Tibial nerve (tissue), 4 donors: ENCODE results near the gene FIGNL1. TPM values are rescaled to one million over a fixed set of nuclear protein-coding genes. Genes with fewer than 3 reads are reported as not detected.

Experiments used
- DNase-seq, 2 donors: peaks; one replicate each; pipeline ENCODE4 v3.0.0-alpha.2; 2019; ENCODE audit warnings: low spot score in 2 of 2
- H3K27ac ChIP-seq, 4 donors: fragments of 200-600 bp; sonication (generic) in 3 of 4; one replicate each; pipeline ENCODE4 v1.5.1; 2017 to 2019; ENCODE audit warnings: mild to moderate bottlenecking in 1 of 4
- H3K27me3 ChIP-seq, 2 donors: fragments of 200-600 bp; sonication (generic) in 1 of 2; one replicate each; pipeline versions ENCODE4 v1.5.1 to v1.6.0; 2017 to 2019
- H3K36me3 ChIP-seq, 3 donors: fragments of 200-600 bp; sonication (generic); one replicate each; pipeline ENCODE4 v1.5.1; 2018 to 2019
- H3K4me1 ChIP-seq, 4 donors: fragments of 200-600 bp; sonication (generic) in 3 of 4; one replicate each; pipeline ENCODE4 v1.5.1; 2017 to 2019
- H3K4me3 ChIP-seq, 4 donors: fragments of 200-600 bp; sonication (generic) in 3 of 4; one replicate each; pipeline ENCODE4 v1.5.1; 2017 to 2019; ENCODE audit warnings: mild to moderate bottlenecking in 1 of 4, moderate library complexity in 1 of 4
- H3K9me3 ChIP-seq, 4 donors: fragments of 200-600 bp; sonication (generic) in 3 of 4; one replicate each; pipeline ENCODE4 v1.5.1; 2017 to 2019
- EP300 ChIP-seq, 2 donors: sonication (generic); formaldehyde crosslinking; IDR thresholded peaks; one replicate each; pipeline ENCODE4 v1.6.1; 2017; ENCODE audit warnings: antibody characterized with exemption in 2 of 2, mild to moderate bottlenecking in 1 of 2
- POLR2A ChIP-seq, 2 donors: fragments of 450-650 bp; IDR thresholded peaks; one replicate each; pipeline ENCODE4 v1.6.1; 2017; ENCODE audit warnings: antibody characterized with exemption in 2 of 2, mild to moderate bottlenecking in 2 of 2, moderate library complexity in 2 of 2
- WGBS, 2 donors: methylation state at CpG; one replicate each; pipeline ENCODE4 v1.1.5; 2018; 5-methylcytosine and 5-hydroxymethylcytosine counted together
- total RNA-seq, 4 donors: library from RNA; depleted of rRNA; stranded (reverse); fragments of >200 nt; gene quantifications; one replicate each; pipeline ENCODE4 v1.1.0, GENCODE V29; 2016
- TF ChIP-seq, protein P1 (sequence below), 5 experiments: fragments of 200-600 bp in 3 of 5; fragments of 450-650 bp in 2 of 5; sonication (generic) in 3 of 5; IDR thresholded peaks; one replicate each; pipeline ENCODE4 v1.5.1; 2016 to 2019; ENCODE audit warnings: antibody characterized with exemption in 5 of 5, mild to moderate bottlenecking in 3 of 5, moderate library complexity in 2 of 5

The FIGNL1 gene
- total RNA-seq, 4 donors from 2014 or later: 4.6 to 9.6 (median 6.6) TPM

DNA sequence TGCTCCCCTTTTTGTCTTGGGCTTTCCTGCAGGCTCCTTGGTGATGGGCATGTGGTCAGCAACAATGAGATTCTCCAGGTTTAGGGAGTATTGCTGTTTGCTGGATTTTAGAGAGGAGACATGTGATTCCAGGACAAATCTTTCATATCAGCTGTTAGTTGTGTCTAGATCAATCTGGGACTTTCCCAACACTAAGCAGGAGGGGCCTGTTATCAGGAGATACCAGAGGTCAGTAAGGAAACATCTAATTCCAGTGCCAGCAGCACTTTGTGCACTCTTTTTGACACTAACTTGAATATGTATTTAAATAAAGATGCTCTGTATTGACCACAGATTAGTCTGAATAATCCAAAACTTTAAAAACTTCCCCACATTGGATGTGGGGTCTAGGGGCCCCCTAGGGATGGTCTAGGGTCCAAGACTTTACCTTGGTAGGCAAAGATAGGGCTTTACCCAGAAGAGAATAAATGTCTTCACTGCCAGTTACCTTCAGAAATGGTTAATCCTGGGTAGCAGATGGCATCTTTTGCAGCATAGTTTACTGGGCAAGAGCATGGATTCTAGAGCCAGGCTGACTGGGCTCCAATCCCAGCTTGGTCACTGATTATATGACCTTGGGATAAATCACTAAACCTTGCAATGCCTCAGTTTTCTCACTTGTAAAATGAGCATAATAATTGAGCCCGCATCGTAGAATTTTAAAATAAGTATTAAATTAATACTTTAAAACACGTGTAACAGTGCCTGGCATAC is 6.4 kb upstream of the FIGNL1 start:
- no peaks in the 10 kb centered on the region for H3K4me1 ChIP-seq
- no peak overlapping the region for H3K27ac ChIP-seq
- H3K4me3 ChIP-seq: no peak overlapping the region
- TF ChIP-seq POLR2A (IDR thresholded peaks at IDR 0.05): no peak
- no peaks in the 10 kb centered on the region for H3K36me3 ChIP-seq
- no peak for DNase-seq
- 82 to 86% methylated on average over 3 of the region's 3 CpGs for WGBS, 2 donors
- H3K9me3 ChIP-seq: no peaks in the 10 kb centered on the region
- H3K27me3 ChIP-seq: no peaks in the 10 kb centered on the region

DNA sequence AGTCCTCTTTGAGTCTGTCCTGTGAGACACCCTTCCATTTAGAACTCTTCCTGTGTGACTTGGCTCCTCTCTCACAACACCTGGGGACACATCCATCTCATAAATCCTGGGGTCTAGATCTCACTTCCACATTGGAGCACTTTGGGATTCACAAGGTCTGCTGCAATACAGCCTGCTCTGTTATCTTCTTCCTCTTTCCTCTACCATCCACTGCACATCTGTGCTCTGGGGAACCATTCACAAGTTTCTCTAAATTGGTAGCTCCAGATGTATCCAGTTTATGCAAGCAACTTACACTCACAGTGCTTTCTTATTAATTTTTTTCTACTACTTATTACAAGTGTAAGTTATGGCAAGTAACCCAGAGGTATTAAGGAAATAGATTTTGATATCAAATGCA is 5.5 kb upstream of the FIGNL1 start:
- Histone ChIP-seq H3K36me3 (no peaks in the 10 kb centered on the region), H3K27me3 (no peaks in the 10 kb centered on the region), H3K4me1 (peaks cover 0 to 3% (median under 1%) of the 10 kb centered on the region in 4 donors), H3K9me3 (no peaks in the 10 kb centered on the region), H3K27ac (no peak overlapping the region), H3K4me3 (no peak overlapping the region)
- TF ChIP-seq, protein P1, sequence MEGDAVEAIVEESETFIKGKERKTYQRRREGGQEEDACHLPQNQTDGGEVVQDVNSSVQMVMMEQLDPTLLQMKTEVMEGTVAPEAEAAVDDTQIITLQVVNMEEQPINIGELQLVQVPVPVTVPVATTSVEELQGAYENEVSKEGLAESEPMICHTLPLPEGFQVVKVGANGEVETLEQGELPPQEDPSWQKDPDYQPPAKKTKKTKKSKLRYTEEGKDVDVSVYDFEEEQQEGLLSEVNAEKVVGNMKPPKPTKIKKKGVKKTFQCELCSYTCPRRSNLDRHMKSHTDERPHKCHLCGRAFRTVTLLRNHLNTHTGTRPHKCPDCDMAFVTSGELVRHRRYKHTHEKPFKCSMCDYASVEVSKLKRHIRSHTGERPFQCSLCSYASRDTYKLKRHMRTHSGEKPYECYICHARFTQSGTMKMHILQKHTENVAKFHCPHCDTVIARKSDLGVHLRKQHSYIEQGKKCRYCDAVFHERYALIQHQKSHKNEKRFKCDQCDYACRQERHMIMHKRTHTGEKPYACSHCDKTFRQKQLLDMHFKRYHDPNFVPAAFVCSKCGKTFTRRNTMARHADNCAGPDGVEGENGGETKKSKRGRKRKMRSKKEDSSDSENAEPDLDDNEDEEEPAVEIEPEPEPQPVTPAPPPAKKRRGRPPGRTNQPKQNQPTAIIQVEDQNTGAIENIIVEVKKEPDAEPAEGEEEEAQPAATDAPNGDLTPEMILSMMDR (IDR thresholded peaks at IDR 0.05): no peak
- no peak for TF ChIP-seq EP300 (IDR thresholded peaks at IDR 0.05)
- TF ChIP-seq POLR2A (IDR thresholded peaks at IDR 0.05): no peak
- DNase-seq: no peak

DNA sequence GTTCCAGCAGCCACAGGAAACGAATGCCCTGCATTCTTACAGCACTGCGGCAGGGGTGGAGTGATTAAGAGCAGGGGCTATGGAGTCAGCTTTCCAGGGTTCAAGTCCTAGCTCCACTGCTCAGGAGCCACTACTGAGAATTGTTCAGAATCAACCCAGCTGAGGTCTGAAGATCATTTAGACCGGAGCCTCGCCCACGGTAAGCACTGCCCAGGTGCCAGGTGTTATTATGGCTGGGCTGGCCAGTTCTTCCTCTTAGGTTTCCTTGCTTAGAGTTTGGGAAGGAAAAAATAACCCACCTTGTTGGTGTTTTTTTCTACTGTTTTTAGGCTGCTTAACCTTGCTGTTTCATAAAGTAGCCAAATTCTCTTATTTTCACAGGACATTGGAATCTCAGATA is 4.8 kb upstream of the FIGNL1 start:
- H3K4me1 ChIP-seq: peaks cover 0 to 6% (median 3%) of the 10 kb centered on the region in 4 donors
- TF ChIP-seq POLR2A (IDR thresholded peaks at IDR 0.05) (no peak), EP300 (IDR thresholded peaks at IDR 0.05) (no peak)
- TF ChIP-seq, protein P1 (IDR thresholded peaks at IDR 0.05): no peak
- no peak for DNase-seq
- H3K27me3 ChIP-seq: no peaks in the 10 kb centered on the region
- H3K9me3 ChIP-seq: no peaks in the 10 kb centered on the region
- no peak overlapping the region for H3K4me3 ChIP-seq
- WGBS, 2 donors: 59 to 67% methylated on average over 5 of the region's 5 CpGs
- H3K36me3 ChIP-seq: no peaks in the 10 kb centered on the region
- H3K27ac ChIP-seq: no peak overlapping the region

DNA sequence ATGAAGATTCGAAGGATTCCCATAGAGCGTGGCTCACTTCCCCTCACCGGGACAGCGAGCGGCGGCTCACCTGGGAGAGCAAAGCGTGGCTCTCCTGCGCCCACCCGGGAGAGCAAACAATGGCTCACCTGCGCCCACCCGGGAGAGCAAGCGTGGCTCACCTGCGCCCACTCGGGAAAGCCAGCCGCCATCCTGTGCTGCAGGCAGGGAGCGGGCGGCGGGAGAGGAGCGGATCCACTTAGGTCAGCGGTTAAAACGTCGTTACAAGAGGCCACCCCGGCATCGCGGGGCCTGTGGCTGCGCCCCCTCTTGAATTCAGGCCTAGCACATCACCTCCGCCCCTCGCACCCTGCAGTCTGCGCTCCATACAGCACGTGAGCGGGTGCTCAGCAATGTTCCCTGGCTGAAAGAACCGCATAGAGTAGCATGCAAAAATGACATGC is 461 bp upstream of the FIGNL1 start:
- 29 to 48% methylated on average over 30 to 32 of the region's 32 CpGs for WGBS, 2 donors
- Histone ChIP-seq H3K9me3 (no peaks in the 10 kb centered on the region), H3K27me3 (no peaks in the 10 kb centered on the region), H3K4me1 (peaks cover 0 to 17% (median 11%) of the 10 kb centered on the region in 4 donors), H3K27ac (peak overlapping the region in 2 of 4 donors; percentile 80 to 84), H3K4me3 (peak overlapping the region; percentile 51 to 87 (median 74)), H3K36me3 (peaks cover 0 to 15% (median 0%) of the 10 kb centered on the region in 3 donors)
- DNase-seq: no peak
- no peak for TF ChIP-seq EP300 (IDR thresholded peaks at IDR 0.05)
- TF ChIP-seq, protein P1 (IDR thresholded peaks at IDR 0.05): no peak
- no peak for TF ChIP-seq POLR2A (IDR thresholded peaks at IDR 0.05)

DNA sequence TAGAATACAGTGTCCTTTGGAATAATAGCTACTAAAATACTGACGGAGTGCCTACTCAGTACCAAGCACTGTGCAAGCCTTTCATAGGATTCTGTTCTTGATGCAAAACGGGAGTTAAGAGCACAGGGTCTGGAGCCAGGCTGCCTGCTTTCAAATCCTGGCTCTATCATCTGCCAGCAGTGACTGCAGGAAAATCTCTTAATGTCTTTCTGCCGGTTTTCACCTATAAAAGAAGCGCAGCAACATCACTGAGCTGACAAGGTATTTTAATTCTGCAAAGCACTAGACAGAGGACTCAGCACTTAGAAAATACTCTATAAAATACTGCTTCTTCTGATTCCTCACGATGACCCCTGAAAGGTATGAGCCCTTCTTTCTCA is 659 bp downstream of the FIGNL1 start:
- peak overlapping the region; percentile 38 to 84 (median 62) for H3K27ac ChIP-seq
- no peak for TF ChIP-seq POLR2A (IDR thresholded peaks at IDR 0.05)
- TF ChIP-seq EP300 (IDR thresholded peaks at IDR 0.05): no peak
- TF ChIP-seq, protein P1 (IDR thresholded peaks at IDR 0.05): no peak
- H3K4me3 ChIP-seq: peak overlapping the region; percentile 51 to 87 (median 74)
- no peaks in the 10 kb centered on the region for H3K9me3 ChIP-seq
- peaks cover 0 to 17% (median 11%) of the 10 kb centered on the region in 4 donors for H3K4me1 ChIP-seq
- WGBS, 2 donors: 7 to 12% methylated on average over 5 of the region's 5 CpGs
- H3K36me3 ChIP-seq: peaks cover 0 to 22% (median 0%) of the 10 kb centered on the region in 3 donors
- no peak for DNase-seq
- H3K27me3 ChIP-seq: no peaks in the 10 kb centered on the region
